Endodermal cell (in vitro differentiated cells): ENCODE measurements around the gene GOLGA8R. TPM values are rescaled to one million over a fixed set of nuclear protein-coding genes. Genes with fewer than 3 reads are reported as not detected.
A peak's percentile ranks its signal among the peaks of the same experiment; 100 is the strongest.
"Not testable (repeated sequence)": the region's sequence is repeated elsewhere in the genome, so short reads cannot be mapped to it uniquely, and the experiment has no call there.

Experiments used
- DNase-seq: peaks from one replicate; pipeline ENCODE4 v3.0.0-alpha.2; 2017
- H3K27ac ChIP-seq: 2 replicates; pipeline ENCODE4 v1.5.1; 2013; ENCODE audit warnings: mild to moderate bottlenecking, low read depth, low read length, moderate library complexity
- H3K27me3 ChIP-seq: 2 replicates; pipeline ENCODE4 v1.6.1; 2013; ENCODE audit warnings: mild to moderate bottlenecking, low read length, moderate library complexity; ENCODE audit not compliant: insufficient read depth, control insufficient read depth, poor library complexity, severe bottlenecking
- H3K36me3 ChIP-seq: 2 replicates; pipeline ENCODE4 v1.7.0; 2013; ENCODE audit warnings: mild to moderate bottlenecking, low read length, moderate library complexity; ENCODE audit not compliant: control insufficient read depth, insufficient read depth
- H3K4me1 ChIP-seq: one replicate; pipeline ENCODE4 v1.7.0; 2013; ENCODE audit warnings: low read length; ENCODE audit not compliant: control insufficient read depth, insufficient read depth
- H3K4me3 ChIP-seq: 2 replicates; pipeline ENCODE4 v1.5.1; 2013; ENCODE audit warnings: mild to moderate bottlenecking, low read length, moderate library complexity
- H3K9ac ChIP-seq: 2 replicates; pipeline ENCODE4 v1.6.1; 2013; ENCODE audit warnings: mild to moderate bottlenecking, low read length, moderate library complexity; ENCODE audit not compliant: poor library complexity, severe bottlenecking; ENCODE audit errors: extremely low read depth
- H3K9me3 ChIP-seq: 2 replicates; pipeline ENCODE4 v1.6.1; 2013; ENCODE audit warnings: mild to moderate bottlenecking, low read length, moderate library complexity; ENCODE audit not compliant: control insufficient read depth
- H3K27ac Mint-ChIP-seq: 2 replicates; pipeline ENCODE4 v1.8.0; 2020; ENCODE audit warnings: mixed read lengths
- H3K27me3 Mint-ChIP-seq: 2 replicates; pipeline ENCODE4 v1.8.0; 2021; ENCODE audit warnings: mild to moderate bottlenecking, mixed read lengths; ENCODE audit not compliant: insufficient read depth
- H3K36me3 Mint-ChIP-seq: 2 replicates; pipeline ENCODE4 v1.8.0; 2020; ENCODE audit warnings: low read depth, mixed read lengths
- H3K4me1 Mint-ChIP-seq: 2 replicates; pipeline ENCODE4 v1.8.0; 2020; ENCODE audit warnings: mixed read lengths
- H3K4me3 Mint-ChIP-seq: 2 replicates; pipeline ENCODE4 v1.8.0; 2020; ENCODE audit warnings: mild to moderate bottlenecking, moderate library complexity, mixed read lengths
- H3K9me3 Mint-ChIP-seq: 2 replicates; pipeline ENCODE4 v1.8.0; 2020; ENCODE audit warnings: mild to moderate bottlenecking, mixed read lengths
- CTCF ChIP-seq: fragments of 200-600 bp; sonication (generic); conservative IDR thresholded peaks from 2 replicates; pipeline ENCODE4 v1.5.0; 2021; ENCODE audit warnings: antibody characterized with exemption, mild to moderate bottlenecking
- WGBS, 2 experiments: methylation state at CpG; one replicate each; pipeline versions ENCODE4 v1.1.5 to v1.1.7; 2013; ENCODE audit warnings: missing lambda C conversion rate in 2 of 2, mixed read lengths in 1 of 2; ENCODE audit not compliant: insufficient coverage in 1 of 2, insufficient read length in 1 of 2; 5-methylcytosine and 5-hydroxymethylcytosine counted together
- total RNA-seq, 2 donors: library from RNA; stranded (reverse); fragmentation: NEBNext Ultra II Directional in 1 of 2; extraction: Animal tissue kit (Norgen Biotek cat#: 25700) in 1 of 2; gene quantifications; 2 replicates in 1 of 2; 3 replicates in 1 of 2; pipeline ENCODE4 v1.2.1, GENCODE V29; 2021

Gene GOLGA8R
- total RNA-seq, 2 donors from 2014 or later = 0.31 to 1.7 TPM

- not testable (repeated sequence) for H3K27me3 Mint-ChIP-seq, H3K27ac Mint-ChIP-seq, H3K9me3 Mint-ChIP-seq, H3K4me1 ChIP-seq, H3K4me3 Mint-ChIP-seq, H3K27ac ChIP-seq, H3K36me3 ChIP-seq, H3K4me1 Mint-ChIP-seq, H3K27me3 ChIP-seq, DNase-seq, H3K36me3 Mint-ChIP-seq, H3K4me3 ChIP-seq, H3K9ac ChIP-seq, H3K9me3 ChIP-seq
- WGBS, 2 experiments = 83 to 87% methylated on average over 1 to 5 of the region's 6 CpGs
These were observed 6.4 kb downstream of the GOLGA8R start for GRCh38 chr15:30407636-30408035.

- not testable (repeated sequence) for H3K4me3 Mint-ChIP-seq, H3K36me3 ChIP-seq, H3K27me3 Mint-ChIP-seq, DNase-seq, H3K4me1 ChIP-seq, H3K9me3 ChIP-seq, H3K27me3 ChIP-seq, H3K9ac ChIP-seq, H3K9me3 Mint-ChIP-seq, H3K36me3 Mint-ChIP-seq, H3K27ac ChIP-seq, H3K27ac Mint-ChIP-seq, H3K4me1 Mint-ChIP-seq, H3K4me3 ChIP-seq
- peak; percentile 56 for TF ChIP-seq CTCF
- WGBS, 2 experiments = no CpG with 5 or more reads among the region's 6 CpGs
These were observed 15.1 kb downstream of the GOLGA8R start for GRCh38 chr15:30398988-30399387.

- H3K27me3 ChIP-seq, H3K9me3 ChIP-seq, H3K27ac ChIP-seq, H3K36me3 ChIP-seq, H3K27me3 Mint-ChIP-seq, H3K9ac ChIP-seq, H3K4me3 Mint-ChIP-seq, H3K27ac Mint-ChIP-seq, H3K4me3 ChIP-seq, H3K36me3 Mint-ChIP-seq, DNase-seq, H3K9me3 Mint-ChIP-seq, H3K4me1 Mint-ChIP-seq, H3K4me1 ChIP-seq: not testable (repeated sequence)
- no CpG with 5 or more reads among the region's 23 CpGs for WGBS, 2 experiments
These were observed 20.4 kb downstream of the GOLGA8R start for GRCh38 chr15:30393664-30393991.

- H3K4me3 Mint-ChIP-seq, H3K27ac ChIP-seq, H3K4me1 Mint-ChIP-seq, H3K9ac ChIP-seq, H3K4me1 ChIP-seq, H3K27me3 Mint-ChIP-seq, H3K27me3 ChIP-seq, H3K9me3 Mint-ChIP-seq, H3K4me3 ChIP-seq, H3K9me3 ChIP-seq, DNase-seq, H3K27ac Mint-ChIP-seq, H3K36me3 Mint-ChIP-seq, H3K36me3 ChIP-seq: not testable (repeated sequence)
- WGBS, 2 experiments = no CpG with 5 or more reads among the region's 74 CpGs
These were observed 21.0 kb downstream of the GOLGA8R start, which contains the start of gene CHRFAM7A for GRCh38 chr15:30392766-30393663. Gene CHRFAM7A, minus strand, starts transcription at chr15:30393540. Its CDS starts 10,189 bp downstream, at chr15:30383351.

- not testable (repeated sequence) for H3K27ac Mint-ChIP-seq, H3K9me3 Mint-ChIP-seq, H3K4me1 ChIP-seq, H3K36me3 Mint-ChIP-seq, H3K4me3 Mint-ChIP-seq, H3K27ac ChIP-seq, H3K36me3 ChIP-seq, H3K9ac ChIP-seq, H3K27me3 Mint-ChIP-seq, H3K9me3 ChIP-seq, DNase-seq, H3K4me3 ChIP-seq, H3K27me3 ChIP-seq, H3K4me1 Mint-ChIP-seq
- no CpG with 5 or more reads among the region's 6 CpGs for WGBS, 2 experiments
These were observed 27.7 kb downstream of the GOLGA8R start for GRCh38 chr15:30386318-30386887.

GRCh38 chr15:30377082-30377413, 37.0 kb downstream of the GOLGA8R start:
- H3K4me1 Mint-ChIP-seq, H3K36me3 Mint-ChIP-seq, H3K4me3 Mint-ChIP-seq: not testable (repeated sequence)

More at GRCh38 chr15:30377082-30377413, 37.0 kb downstream of the GOLGA8R start:
- H3K9ac ChIP-seq, H3K4me3 ChIP-seq, H3K4me1 ChIP-seq, H3K27ac Mint-ChIP-seq, H3K27me3 ChIP-seq, H3K36me3 ChIP-seq, H3K27me3 Mint-ChIP-seq, H3K9me3 Mint-ChIP-seq, H3K27ac ChIP-seq, H3K9me3 ChIP-seq: not testable (repeated sequence)
- WGBS, 2 experiments = no CpG with 5 or more reads among the region's 5 CpGs
- DNase-seq = peak; percentile 6
